ENCODE data around the gene ITPKB.

GRCh38 chr1:226741009-226741408 is 1.9 kb upstream of the ITPKB start:
- TF ChIP-seq CTCF (IDR thresholded peaks at IDR 0.05) (no peak), POLR2AphosphoS5 (IDR thresholded peaks at IDR 0.05) (no peak), EP300 (IDR thresholded peaks at IDR 0.05) (no peak)
